Keratinocyte (primary cell): ENCODE results near the gene ERMAP. TPM values are rescaled to one million over a fixed set of nuclear protein-coding genes. Genes with fewer than 3 reads are reported as not detected.

Source experiments
- DNase-seq: peaks from one replicate; pipeline ENCODE4 v3.0.0-alpha.2; 2011; ENCODE audit warnings: low read depth, missing footprints, low spot score
- FAIRE-seq: peaks from 2 replicates; lab custom pipeline; 2011; peaks lifted over from hg19 to GRCh38; lab: Jason Lieb, UNC
- H2AFZ ChIP-seq: 2 replicates; pipeline ENCODE4 v1.6.0; 2012; ENCODE audit warnings: low read length, control low read depth, inconsistent platforms; ENCODE audit not compliant: control insufficient read depth
- H3K27ac ChIP-seq: 2 replicates; pipeline ENCODE4 v1.5.1; 2011; ENCODE audit warnings: low read length; ENCODE audit not compliant: control insufficient read depth, insufficient read depth
- H3K27me3 ChIP-seq: 3 replicates; pipeline ENCODE4 v1.6.0; 2011; ENCODE audit warnings: low read length; ENCODE audit not compliant: control insufficient read depth, insufficient read depth; ENCODE audit errors: extremely low read depth
- H3K36me3 ChIP-seq, 2 experiments: 2 replicates in 1 of 2; 3 replicates in 1 of 2; pipeline ENCODE4 v1.5.1; 2011; ENCODE audit warnings: low read length in 2 of 2, mild to moderate bottlenecking in 1 of 2; ENCODE audit not compliant: control insufficient read depth in 2 of 2, insufficient read depth in 2 of 2; ENCODE audit errors: extremely low read depth in 1 of 2
- H3K4me1 ChIP-seq: 3 replicates; pipeline ENCODE4 v1.5.1; 2011; ENCODE audit warnings: low read length; ENCODE audit not compliant: control insufficient read depth, insufficient read depth; ENCODE audit errors: extremely low read depth
- H3K4me2 ChIP-seq: 3 replicates; pipeline ENCODE4 v1.6.0; 2011; ENCODE audit warnings: low read depth, low read length; ENCODE audit not compliant: control insufficient read depth, insufficient read depth; ENCODE audit errors: extremely low read depth
- H3K4me3 ChIP-seq, 3 experiments: fragments of 200-600 bp in 1 of 3; sonication (generic) in 1 of 3; 2 replicates in 2 of 3; 3 replicates in 1 of 3; pipeline ENCODE4 v1.5.1; 2011 to 2016; ENCODE audit warnings: low read length in 3 of 3, mild to moderate bottlenecking in 3 of 3, control low read depth in 2 of 3, inconsistent platforms in 1 of 3, low read depth in 1 of 3, mixed read lengths in 1 of 3, mixed run types in 1 of 3, moderate library complexity in 1 of 3; ENCODE audit not compliant: control insufficient read depth in 2 of 3, insufficient read depth in 2 of 3; ENCODE audit errors: extremely low read depth in 1 of 3
- H3K79me2 ChIP-seq: 2 replicates; pipeline ENCODE4 v1.6.0; 2012; ENCODE audit warnings: low read length; ENCODE audit not compliant: control insufficient read depth, insufficient read depth
- H3K9ac ChIP-seq: 3 replicates; pipeline ENCODE4 v1.6.0; 2011; ENCODE audit warnings: low read length; ENCODE audit not compliant: control insufficient read depth, insufficient read depth; ENCODE audit errors: extremely low read depth
- H3K9me1 ChIP-seq: 3 replicates; pipeline ENCODE4 v1.6.0; 2011; ENCODE audit warnings: low read length; ENCODE audit not compliant: control insufficient read depth, insufficient read depth; ENCODE audit errors: extremely low read depth
- H3K9me3 ChIP-seq: 2 replicates; pipeline ENCODE4 v1.5.1; 2012; ENCODE audit warnings: low read depth, low read length; ENCODE audit not compliant: control insufficient read depth
- H4K20me1 ChIP-seq: 3 replicates; pipeline ENCODE4 v1.6.0; 2011; ENCODE audit warnings: low read length; ENCODE audit not compliant: control insufficient read depth, insufficient read depth; ENCODE audit errors: extremely low read depth
- EZH2 ChIP-seq: IDR thresholded peaks from one replicate; pipeline ENCODE4 v1.6.1; 2012; ENCODE audit warnings: inconsistent platforms, mild to moderate bottlenecking, low read length, moderate library complexity
- dilution Hi-C: fragments of 300-500 bp; cut with MboI; formaldehyde crosslinking; loops from one replicate; pipeline ENCODE4 v1.7.0; 2020; ENCODE audit warnings: low sequenced_read_pairs; ENCODE audit not compliant: extremely low pct_ligation_motif_present
- polyA plus RNA-seq, 5 experiments: library from polyadenylated mRNA; depleted of rRNA in 3 of 5; stranded (reverse) in 3 of 5; stranded (forward) in 1 of 5; unstranded in 1 of 5; fragments of >200 nt; gene quantifications; 1 replicate in 1 of 5; 2 replicates in 3 of 5; 3 replicates in 1 of 5; pipeline versions ENCODE4 v1.2.1 to v1.2.3, GENCODE V29; 2011 to 2012; ENCODE audit warnings: missing spikeins in 2 of 5, low read depth in 1 of 5, low replicate concordance in 1 of 5
- TF ChIP-seq, protein P1 (sequence below), 3 experiments: IDR thresholded peaks in 1 of 3; conservative IDR thresholded peaks in 1 of 3; optimal IDR thresholded peaks in 1 of 3; 2 replicates in 2 of 3; 3 replicates in 1 of 3; pipeline versions ENCODE3 to v1.5.1; 2011; ENCODE audit warnings: low read length in 3 of 3, mild to moderate bottlenecking in 3 of 3, moderate library complexity in 2 of 3, control low read depth in 1 of 3, inconsistent platforms in 1 of 3; ENCODE audit not compliant: insufficient read depth in 2 of 3; ENCODE audit errors: extremely low read depth in 1 of 3

ERMAP gene
- polyA plus RNA-seq, 1 donor (not counting 4 experiments of a cell fraction or from before 2014, with no cell fraction given) = 5.6 TPM

DNA sequence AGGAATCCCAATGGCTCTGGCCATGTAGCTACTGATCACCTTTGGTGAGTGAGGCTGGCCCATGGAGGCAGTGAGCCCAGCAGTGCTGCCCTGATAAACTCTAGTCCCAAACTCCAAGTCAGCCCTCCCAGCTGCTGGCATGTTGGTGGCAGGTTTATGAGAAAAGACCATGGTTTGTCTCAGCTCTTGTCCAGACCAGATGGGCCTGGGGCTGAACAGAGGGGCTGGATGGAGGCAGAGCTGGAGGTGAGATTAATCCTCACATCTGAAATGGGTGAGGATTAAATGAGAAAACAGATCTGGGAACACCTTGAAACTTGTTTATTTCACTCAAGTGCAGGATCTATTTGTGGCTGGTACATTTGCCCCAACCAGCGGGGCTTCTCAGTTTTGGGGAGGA, 28.9 kb upstream of the ERMAP start:
- no peaks in the 10 kb centered on the region for H4K20me1 ChIP-seq
- H3K4me3 ChIP-seq = no peak overlapping the region
- no peak overlapping the region for H3K4me2 ChIP-seq
- DNase-seq = no peak
- H3K36me3 ChIP-seq = no peaks in the 10 kb centered on the region
- H3K9ac ChIP-seq = no peak overlapping the region
- dilution Hi-C loops = no loop called here
- peaks cover 11% of the 10 kb centered on the region for H3K27me3 ChIP-seq
- FAIRE-seq = no peak
- no peaks in the 10 kb centered on the region for H3K79me2 ChIP-seq
- no peak overlapping the region for H2AFZ ChIP-seq
- no peak overlapping the region for H3K27ac ChIP-seq
- no peaks in the 10 kb centered on the region for H3K9me1 ChIP-seq
- TF ChIP-seq, protein P1, sequence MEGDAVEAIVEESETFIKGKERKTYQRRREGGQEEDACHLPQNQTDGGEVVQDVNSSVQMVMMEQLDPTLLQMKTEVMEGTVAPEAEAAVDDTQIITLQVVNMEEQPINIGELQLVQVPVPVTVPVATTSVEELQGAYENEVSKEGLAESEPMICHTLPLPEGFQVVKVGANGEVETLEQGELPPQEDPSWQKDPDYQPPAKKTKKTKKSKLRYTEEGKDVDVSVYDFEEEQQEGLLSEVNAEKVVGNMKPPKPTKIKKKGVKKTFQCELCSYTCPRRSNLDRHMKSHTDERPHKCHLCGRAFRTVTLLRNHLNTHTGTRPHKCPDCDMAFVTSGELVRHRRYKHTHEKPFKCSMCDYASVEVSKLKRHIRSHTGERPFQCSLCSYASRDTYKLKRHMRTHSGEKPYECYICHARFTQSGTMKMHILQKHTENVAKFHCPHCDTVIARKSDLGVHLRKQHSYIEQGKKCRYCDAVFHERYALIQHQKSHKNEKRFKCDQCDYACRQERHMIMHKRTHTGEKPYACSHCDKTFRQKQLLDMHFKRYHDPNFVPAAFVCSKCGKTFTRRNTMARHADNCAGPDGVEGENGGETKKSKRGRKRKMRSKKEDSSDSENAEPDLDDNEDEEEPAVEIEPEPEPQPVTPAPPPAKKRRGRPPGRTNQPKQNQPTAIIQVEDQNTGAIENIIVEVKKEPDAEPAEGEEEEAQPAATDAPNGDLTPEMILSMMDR (optimal IDR thresholded peaks at IDR 0.05 in 1 of 3, IDR thresholded peaks at IDR 0.05 in 1 of 3, conservative IDR thresholded peaks at IDR 0.05 in 1 of 3; ENCODE audit: extremely low read depth in 1 of 3, insufficient read depth in 2 of 3, low read length in 3 of 3) = no peak
- TF ChIP-seq EZH2 = no peak
- peaks cover 4% of the 10 kb centered on the region for H3K4me1 ChIP-seq
- no peaks in the 10 kb centered on the region for H3K9me3 ChIP-seq

DNA sequence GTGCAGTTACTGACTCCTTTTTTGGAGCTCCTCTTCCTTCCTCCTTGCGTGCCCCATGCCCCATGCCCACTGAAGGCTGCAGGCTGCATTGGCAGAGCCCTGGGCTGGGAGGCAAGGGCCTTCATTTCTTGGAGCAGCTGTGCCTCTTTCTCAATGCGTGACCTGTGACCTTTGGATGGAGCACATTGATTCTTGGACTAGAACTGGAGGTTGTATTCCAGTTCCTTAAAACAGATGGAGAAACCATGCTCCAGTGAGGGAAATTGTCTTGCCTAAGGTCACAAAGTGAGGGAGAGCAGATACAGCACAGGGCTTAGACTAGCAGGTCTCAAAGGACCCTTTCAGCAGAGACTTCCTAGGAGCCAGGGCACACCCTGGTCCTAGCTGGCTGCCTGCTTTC, 23.1 kb upstream of the ERMAP start:
- H3K4me2 ChIP-seq = no peak overlapping the region
- H3K9me3 ChIP-seq = no peaks in the 10 kb centered on the region
- H2AFZ ChIP-seq = no peak overlapping the region
- no peaks in the 10 kb centered on the region for H3K79me2 ChIP-seq
- no peaks in the 10 kb centered on the region for H3K36me3 ChIP-seq
- no peak overlapping the region for H3K27ac ChIP-seq
- FAIRE-seq (no peak), DNase-seq (no peak)
- H3K9ac ChIP-seq = no peak overlapping the region
- H4K20me1 ChIP-seq = no peaks in the 10 kb centered on the region
- no peak overlapping the region for H3K4me3 ChIP-seq
- TF ChIP-seq EZH2 = no peak
- TF ChIP-seq, protein P1 (optimal IDR thresholded peaks at IDR 0.05 in 1 of 3, IDR thresholded peaks at IDR 0.05 in 1 of 3, conservative IDR thresholded peaks at IDR 0.05 in 1 of 3; ENCODE audit: extremely low read depth in 1 of 3, insufficient read depth in 2 of 3, low read length in 3 of 3) = no peak
- dilution Hi-C loops = no loop called here
- no peaks in the 10 kb centered on the region for H3K27me3 ChIP-seq
- H3K4me1 ChIP-seq = no peaks in the 10 kb centered on the region
- no peaks in the 10 kb centered on the region for H3K9me1 ChIP-seq
